OCI-LY3 (cell line): ENCODE measurements around the gene ASB15.

Experiments used
- CTCF ChIP-seq: fragments of 200-600, 300-600 bp; sonication (generic); IDR thresholded peaks from 2 replicates; pipeline ENCODE4 v1.5.1; 2014; ENCODE audit warnings: antibody characterized with exemption, low read length, low read depth
- EZH2phosphoT487 ChIP-seq: fragments of 200-600 bp; shearing (Covaris generic); IDR thresholded peaks from 2 replicates; pipeline ENCODE4 v1.6.1; 2018; ENCODE audit warnings: antibody characterized with exemption, mixed run types, low read depth

- TF ChIP-seq CTCF (no peak), EZH2phosphoT487 (no peak)
These were observed 64.9 kb downstream of the ASB15 start for GRCh38 chr7:123666492-123666891.
